GM23248 (cell line): ENCODE data around the gene IL21R. TPM values are rescaled to one million over a fixed set of nuclear protein-coding genes. Genes with fewer than 3 reads are reported as not detected.

Source experiments
- DNase-seq: peaks from one replicate; pipeline ENCODE4 v3.0.0-alpha.2; 2015
- H2AFZ ChIP-seq: fragments of 200-600 bp; sonication (generic); 2 replicates; pipeline ENCODE4 v1.6.1; 2016; ENCODE audit warnings: antibody characterized with exemption
- H3F3A ChIP-seq: fragments of 200-600 bp; sonication (generic); 2 replicates; pipeline ENCODE4 v1.6.1; 2016; ENCODE audit warnings: mild to moderate bottlenecking, antibody characterized with exemption, mixed run types; ENCODE audit not compliant: insufficient read depth
- H3K27ac ChIP-seq: fragments of 200-600 bp; sonication (generic); 2 replicates; pipeline ENCODE4 v1.5.1; 2016; ENCODE audit warnings: mild to moderate bottlenecking
- H3K27me3 ChIP-seq: fragments of 200-600 bp; sonication (generic); replicated peaks from 2 replicates; pipeline ENCODE4 v1.6.1; 2016; ENCODE audit warnings: mild to moderate bottlenecking; ENCODE audit not compliant: insufficient read depth
- H3K36me3 ChIP-seq: fragments of 200-600 bp; sonication (generic); 2 replicates; pipeline ENCODE4 v1.6.1; 2016; ENCODE audit warnings: low read depth, mild to moderate bottlenecking
- H3K4me1 ChIP-seq: fragments of 200-600 bp; sonication (generic); 2 replicates; pipeline ENCODE4 v1.6.1; 2016; ENCODE audit warnings: mild to moderate bottlenecking; ENCODE audit not compliant: insufficient read depth
- H3K4me2 ChIP-seq: fragments of 200-600 bp; sonication (generic); one replicate; pipeline ENCODE4 v1.6.1; 2016; ENCODE audit warnings: mild to moderate bottlenecking; ENCODE audit not compliant: unreplicated experiment
- H3K4me3 ChIP-seq: fragments of 200-600 bp; sonication (generic); 2 replicates; pipeline ENCODE4 v1.5.1; 2016; ENCODE audit warnings: mild to moderate bottlenecking
- H3K79me2 ChIP-seq: fragments of 200-600 bp; sonication (generic); 2 replicates; pipeline ENCODE4 v1.6.1; 2016; ENCODE audit warnings: mild to moderate bottlenecking; ENCODE audit not compliant: insufficient read depth
- H3K9ac ChIP-seq: fragments of 200-600 bp; sonication (generic); 2 replicates; pipeline ENCODE4 v1.6.1; 2016; ENCODE audit warnings: mild to moderate bottlenecking
- H3K9me2 ChIP-seq: fragments of 200-600 bp; sonication (generic); 2 replicates; pipeline ENCODE4 v1.6.1; 2016; ENCODE audit warnings: mixed run types, mild to moderate bottlenecking, moderate library complexity; ENCODE audit not compliant: insufficient read depth
- H3K9me3 ChIP-seq: fragments of 200-600 bp; sonication (generic); one replicate; pipeline ENCODE4 v1.6.1; 2017; ENCODE audit warnings: low read depth
- H4K20me1 ChIP-seq: fragments of 200-600 bp; sonication (generic); 2 replicates; pipeline ENCODE4 v1.6.0; 2016; ENCODE audit not compliant: insufficient read depth
- EZH2 ChIP-seq: fragments of 200-600 bp; sonication (generic); IDR thresholded peaks from 2 replicates; pipeline ENCODE4 v1.6.1; 2018; ENCODE audit warnings: antibody characterized with exemption, mild to moderate bottlenecking; ENCODE audit not compliant: insufficient read depth, poor library complexity, severe bottlenecking
- EZH2phosphoT487 ChIP-seq: fragments of 200-600 bp; sonication (generic); IDR thresholded peaks from 2 replicates; pipeline ENCODE4 v1.6.1; 2018; ENCODE audit warnings: antibody characterized with exemption, moderate library complexity, mild to moderate bottlenecking, low read depth; ENCODE audit not compliant: insufficient read depth
- WGBS, 2 experiments: methylation state at CpG; one replicate each; pipeline ENCODE4 v1.1.6; 2015 to 2017; ENCODE audit warnings: low lambda C conversion rate in 2 of 2, low coverage in 1 of 2; ENCODE audit errors: missing lambda C conversion rate in 2 of 2; 5-methylcytosine and 5-hydroxymethylcytosine counted together
- in situ Hi-C: fragments of 300-500 bp; cut with MboI; formaldehyde crosslinking; loops from 2 replicates; pipeline ENCODE4 v1.15.0; 2020
- polyA plus RNA-seq: library from polyadenylated mRNA; unstranded; fragments of >200 nt; fragmentation: Nextera tagmentation; extraction: Ambion mirVana; gene quantifications from 2 replicates; pipeline ENCODE4 v1.2.1, GENCODE V29; 2016
- total RNA-seq: library from RNA; depleted of rRNA; stranded (reverse); fragments of >200 nt; shearing (Covaris generic); gene quantifications from 2 replicates; pipeline ENCODE4 v1.2.3, GENCODE V29; 2014

Gene IL21R
- total and polyA plus RNA-seq, 2 experiments from 2014 or later, result 1.2 to 1.5 TPM

DNA sequence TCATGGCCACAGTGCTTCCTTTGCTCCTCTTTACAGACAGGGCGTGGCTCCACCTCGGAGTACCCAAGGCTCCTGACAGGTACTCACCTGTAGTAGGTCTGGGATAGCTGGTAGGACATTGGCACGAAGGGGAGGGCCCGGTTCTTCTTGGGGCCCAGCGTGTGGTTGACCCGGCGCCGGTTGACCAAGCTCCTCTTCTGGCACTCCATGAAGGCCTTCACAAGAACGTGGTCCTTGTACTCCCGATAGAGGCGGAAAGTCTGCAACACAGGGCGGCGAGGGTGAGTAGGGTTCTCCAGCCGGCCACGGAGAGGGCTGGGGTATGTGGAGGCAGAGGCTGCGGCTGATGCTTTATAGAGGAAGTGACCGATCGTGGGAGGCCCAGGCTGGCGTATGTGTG is 69.7 kb downstream of the IL21R start:
- Histone ChIP-seq H3K36me3 (peaks cover 42% of the 10 kb centered on the region), H3K79me2 (no peaks in the 10 kb centered on the region), H3K27me3 (no peaks in the 10 kb centered on the region), H3F3A (peaks cover 9% of the 10 kb centered on the region), H4K20me1 (no peaks in the 10 kb centered on the region), H3K4me2 (no peak overlapping the region), H3K4me1 (peaks cover 19% of the 10 kb centered on the region), H3K4me3 (no peak overlapping the region), H2AFZ (no peak overlapping the region), H3K9me2 (no peaks in the 10 kb centered on the region), H3K9ac (no peak overlapping the region), H3K9me3 (no peaks in the 10 kb centered on the region), H3K27ac (no peak overlapping the region)
- no peak for DNase-seq
- in situ Hi-C loops, result no loop called here
- 94% methylated on average over 19 of the region's 19 CpGs for WGBS, 2 experiments
- TF ChIP-seq EZH2phosphoT487 (no peak), EZH2 (no peak)

DNA sequence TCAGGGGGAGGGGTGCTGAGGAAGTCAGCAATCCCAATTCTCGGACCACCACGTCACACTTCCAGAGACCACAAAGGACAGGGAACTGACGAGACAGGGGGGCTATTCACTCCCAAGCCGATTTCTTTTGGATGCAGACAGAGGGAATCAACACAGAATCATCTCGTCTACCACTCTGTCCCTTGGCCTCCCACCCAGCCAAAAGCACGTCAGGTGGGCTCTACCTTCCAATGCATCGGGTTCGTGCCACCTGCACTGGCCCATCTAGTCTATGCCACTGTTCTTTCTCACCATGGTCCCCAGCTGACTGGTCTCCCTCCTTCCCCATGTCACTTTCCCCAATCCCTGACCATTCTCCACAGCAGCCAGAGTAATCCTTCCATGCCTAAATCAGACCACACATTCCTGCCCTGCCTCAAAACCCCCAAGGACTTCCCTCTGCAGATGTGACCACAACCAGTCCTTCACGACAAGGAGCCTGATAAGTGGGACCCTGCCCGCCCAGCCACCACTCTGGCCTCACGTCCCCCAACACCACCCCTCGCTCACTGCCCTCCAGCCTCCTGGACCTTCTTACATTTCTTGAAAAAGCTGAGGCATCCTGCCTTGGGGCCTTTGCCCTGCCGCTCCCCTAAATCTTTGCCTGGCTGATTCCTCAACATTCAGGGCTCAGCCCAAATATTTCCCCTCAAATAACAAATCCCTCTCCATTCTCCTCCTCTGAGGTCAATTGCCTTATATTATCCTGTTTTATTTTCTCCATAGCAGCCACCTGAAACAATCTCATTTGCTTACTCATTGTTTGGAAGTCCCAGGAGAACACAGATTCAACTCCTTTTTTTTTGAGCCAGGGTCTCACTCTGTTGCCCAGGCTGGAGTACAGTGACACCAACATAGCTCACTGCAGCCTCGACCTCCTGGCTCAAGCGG is 70.4 kb downstream of the IL21R start:
- Histone ChIP-seq H2AFZ (no peak overlapping the region), H3K9me2 (no peaks in the 10 kb centered on the region), H3K36me3 (peaks cover 45% of the 10 kb centered on the region), H3K4me2 (no peak overlapping the region), H3K4me3 (no peak overlapping the region), H3K9me3 (no peaks in the 10 kb centered on the region), H3F3A (peaks cover 15% of the 10 kb centered on the region), H3K27ac (no peak overlapping the region), H3K79me2 (no peaks in the 10 kb centered on the region), H3K9ac (no peak overlapping the region), H4K20me1 (no peaks in the 10 kb centered on the region), H3K4me1 (peaks cover 21% of the 10 kb centered on the region), H3K27me3 (no peaks in the 10 kb centered on the region)
- DNase-seq, result no peak
- TF ChIP-seq EZH2phosphoT487, result no peak
- no peak for TF ChIP-seq EZH2
- in situ Hi-C loops, result no loop called here
- 96 to 98% methylated on average over 15 of the region's 15 CpGs for WGBS, 2 experiments

GRCh38 chr16:27473101-27473900 is 71.3 kb downstream of the IL21R start:
- H3K27me3 ChIP-seq, result no peaks in the 10 kb centered on the region
- no peak for TF ChIP-seq EZH2phosphoT487
- TF ChIP-seq EZH2, result no peak
- peaks cover 21% of the 10 kb centered on the region for H3K4me1 ChIP-seq
- H3K9ac ChIP-seq, result no peak overlapping the region
- no peak overlapping the region for H2AFZ ChIP-seq
- H3K9me3 ChIP-seq, result no peaks in the 10 kb centered on the region
- no peaks in the 10 kb centered on the region for H4K20me1 ChIP-seq
- in situ Hi-C loops, result no loop called here
- 97 to 99% methylated on average over 7 to 9 of the region's 9 CpGs for WGBS, 2 experiments
- H3F3A ChIP-seq, result peaks cover 16% of the 10 kb centered on the region
- no peak overlapping the region for H3K4me2 ChIP-seq
- no peaks in the 10 kb centered on the region for H3K79me2 ChIP-seq
- H3K27ac ChIP-seq, result no peak overlapping the region
- no peaks in the 10 kb centered on the region for H3K9me2 ChIP-seq
- no peak overlapping the region for H3K4me3 ChIP-seq
- no peak for DNase-seq
- peaks cover 45% of the 10 kb centered on the region for H3K36me3 ChIP-seq

DNA sequence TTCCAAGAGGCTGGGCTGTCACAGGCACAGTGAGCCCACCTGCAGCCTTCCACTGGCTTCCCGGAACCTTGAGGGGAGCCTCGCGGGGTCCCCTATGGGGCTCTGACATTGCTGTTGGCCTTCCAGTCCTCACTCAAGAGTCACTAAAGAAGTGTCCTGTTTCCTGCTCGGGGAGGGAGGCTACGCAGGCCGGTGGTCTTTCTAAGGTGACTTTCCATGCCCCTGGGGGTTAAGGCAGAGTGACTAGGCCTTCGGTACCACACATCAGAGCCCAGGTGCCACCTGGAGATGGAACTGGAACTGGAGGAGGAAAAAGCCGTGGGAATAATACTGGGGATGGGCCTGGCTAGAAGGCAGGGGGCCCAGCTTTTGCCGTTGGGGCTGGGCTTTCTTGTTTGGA is 72.1 kb downstream of the IL21R start:
- H3K4me3 ChIP-seq, result no peak overlapping the region
- TF ChIP-seq EZH2 (no peak), EZH2phosphoT487 (no peak)
- H3K9ac ChIP-seq, result no peak overlapping the region
- no peak for DNase-seq
- H3K9me2 ChIP-seq, result no peaks in the 10 kb centered on the region
- peaks cover 21% of the 10 kb centered on the region for H3K4me1 ChIP-seq
- no peak overlapping the region for H3K27ac ChIP-seq
- no peaks in the 10 kb centered on the region for H3K9me3 ChIP-seq
- no peaks in the 10 kb centered on the region for H3K79me2 ChIP-seq
- WGBS, 2 experiments, result 97 to 98% methylated on average over 9 of the region's 9 CpGs
- in situ Hi-C loops, result no loop called here
- no peak overlapping the region for H3K4me2 ChIP-seq
- no peaks in the 10 kb centered on the region for H4K20me1 ChIP-seq
- H3K27me3 ChIP-seq, result no peaks in the 10 kb centered on the region
- H3F3A ChIP-seq, result peaks cover 21% of the 10 kb centered on the region
- H2AFZ ChIP-seq, result no peak overlapping the region
- H3K36me3 ChIP-seq, result peaks cover 46% of the 10 kb centered on the region
